ENCODE measurements around the gene DNMT3L.
"Not testable (repeated sequence)": the region's sequence is repeated elsewhere in the genome, so short reads cannot be mapped to it uniquely, and the experiment has no call there.

The DNMT3L gene

GRCh38 chr21:44261675-44262295 lies at the start of gene DNMT3L:
Gene DNMT3L, minus strand, starts transcription at chr21:44261897. Its CDS starts 638 bp downstream, at chr21:44261259.
- DNase-seq: no peak

GRCh38 chr21:44310628-44311507 lies 49.2 kb upstream of the DNMT3L start:
- DNase-seq: no peak

- DNase-seq: no peak
Observed at GRCh38 chr21:44306936-44307704, 45.4 kb upstream of the DNMT3L start.

- no peak for DNase-seq
Observed at GRCh38 chr21:44305691-44306090, 44.0 kb upstream of the DNMT3L start.

- DNase-seq: no peak
Observed at GRCh38 chr21:44304877-44305293, 43.2 kb upstream of the DNMT3L start.

GRCh38 chr21:44304011-44304616 lies 42.4 kb upstream of the DNMT3L start:
- DNase-seq: no peak

- no peak for DNase-seq
Observed at GRCh38 chr21:44303490-44303981, 41.8 kb upstream of the DNMT3L start.

GRCh38 chr21:44302573-44303401 lies 41.1 kb upstream of the DNMT3L start:
- DNase-seq: not testable (repeated sequence)

- no peak for DNase-seq
Observed at GRCh38 chr21:44301961-44302406, 40.3 kb upstream of the DNMT3L start.

GRCh38 chr21:44301141-44301540 lies 39.4 kb upstream of the DNMT3L start:
- DNase-seq: no peak

GRCh38 chr21:44300262-44300959 lies 38.7 kb upstream of the DNMT3L start:
- DNase-seq: peak; percentile 56

- DNase-seq: peak; percentile 46
Observed at GRCh38 chr21:44299458-44300261, 38.0 kb upstream of the DNMT3L start, which contains the start of gene PFKL. Gene PFKL, plus strand, starts transcription at chr21:44300053. Its CDS starts 53 bp downstream, at chr21:44300106.

GRCh38 chr21:44299085-44299457 lies 37.4 kb upstream of the DNMT3L start:
- no peak for DNase-seq

GRCh38 chr21:44298301-44298700 lies 36.6 kb upstream of the DNMT3L start:
- no peak for DNase-seq

GRCh38 chr21:44297525-44298290 lies 36.0 kb upstream of the DNMT3L start:
- peak; percentile 65 for DNase-seq

- no peak for DNase-seq
Observed at GRCh38 chr21:44296916-44297315, 35.2 kb upstream of the DNMT3L start.

- no peak for DNase-seq
Observed at GRCh38 chr21:44296103-44296519, 34.4 kb upstream of the DNMT3L start.

GRCh38 chr21:44295646-44296045 lies 33.9 kb upstream of the DNMT3L start:
- no peak for DNase-seq

- DNase-seq: no peak
Observed at GRCh38 chr21:44295163-44295573, 33.5 kb upstream of the DNMT3L start.

Data from activated effector memory CD4-positive, alpha-beta T cell treated with Interleukin-2 at 50 U/mL for 16 hours (primary cell).